Body of pancreas (tissue), 4 donors: ENCODE results near the gene ADAMTS16. TPM values are rescaled to one million over a fixed set of nuclear protein-coding genes. Genes with fewer than 3 reads are reported as not detected.

Experiments used
- ATAC-seq: fragments of 150-250 bp; one replicate; pipeline ENCODE4 v1.9.1; 2016
- DNase-seq, 4 donors: peaks; one replicate each; pipeline ENCODE4 v3.0.0-alpha.2; 2019
- H3K27ac ChIP-seq, 4 donors: fragments of 200-600 bp; sonication (generic); 1 replicate in 3 of 4; 2 replicates in 1 of 4; pipeline versions ENCODE4 v1.5.1 to v1.6.1; 2016 to 2019; ENCODE audit warnings: mild to moderate bottlenecking in 1 of 4, mixed read lengths in 1 of 4, moderate library complexity in 1 of 4
- H3K27me3 ChIP-seq, 2 donors: fragments of 200-600 bp; sonication (generic); one replicate each; pipeline ENCODE4 v1.6.0; 2016; ENCODE audit warnings: mild to moderate bottlenecking in 1 of 2
- H3K36me3 ChIP-seq, 2 donors: fragments of 200-600 bp; sonication (generic); replicated peaks in 1 of 2; 2 replicates each; pipeline ENCODE4 v1.5.1; 2016; ENCODE audit warnings: low read depth in 2 of 2; ENCODE audit not compliant: insufficient read depth in 1 of 2
- H3K4me1 ChIP-seq: fragments of 200-600 bp; sonication (generic); one replicate; pipeline ENCODE4 v1.6.0; 2016
- H3K4me3 ChIP-seq, 2 donors: fragments of 200-600 bp; sonication (generic); 1 replicate in 1 of 2; 2 replicates in 1 of 2; pipeline ENCODE4 v1.5.1; 2016 to 2019
- H3K9me3 ChIP-seq, 3 donors: fragments of 200-600 bp; sonication (generic); 1 replicate in 2 of 3; 2 replicates in 1 of 3; pipeline ENCODE4 v1.5.1; 2016
- CTCF ChIP-seq, 7 experiments: fragments of 450-650 bp in 4 of 7; fragments of 200-600 bp in 3 of 7; sonication (generic) in 3 of 7; IDR thresholded peaks; one replicate each; pipeline ENCODE4 v1.5.1; 2016 to 2019; ENCODE audit warnings: antibody characterized with exemption in 7 of 7
- POLR2A ChIP-seq, 3 donors: fragments of 450-650 bp; IDR thresholded peaks; one replicate each; pipeline ENCODE4 v1.6.1; 2016; ENCODE audit warnings: antibody characterized with exemption in 3 of 3, mild to moderate bottlenecking in 2 of 3
- WGBS, 2 donors: methylation state at CpG; one replicate each; pipeline ENCODE4 v1.1.5; 2017; 5-methylcytosine and 5-hydroxymethylcytosine counted together
- intact Hi-C: fragments of 100-400 bp; cut with DNase I; formaldehyde crosslinking; loops from one replicate; pipeline ENCODE4 v1.15.1; 2023
- total RNA-seq, 2 donors: library from RNA; depleted of rRNA; stranded (reverse); fragments of >200 nt; gene quantifications; one replicate each; pipeline ENCODE4 v1.1.0, GENCODE V29; 2016

Gene ADAMTS16
- total RNA-seq, 2 donors from 2014 or later, result 1.8 to 5.6 TPM

- H3K9me3 ChIP-seq, result no peaks in the 10 kb centered on the region
- intact Hi-C loops, result no loop called here
- no peak overlapping the region for H3K4me3 ChIP-seq
- H3K27me3 ChIP-seq, result no peaks in the 10 kb centered on the region
- H3K36me3 ChIP-seq, result no peaks in the 10 kb centered on the region
- DNase-seq (no peak), ATAC-seq (no peak)
- no peak for TF ChIP-seq CTCF (IDR thresholded peaks at IDR 0.05)
- TF ChIP-seq POLR2A (IDR thresholded peaks at IDR 0.05), result no peak
- no peaks in the 10 kb centered on the region for H3K4me1 ChIP-seq
- no peak overlapping the region for H3K27ac ChIP-seq
- 65 to 70% methylated on average over 10 of the region's 10 CpGs for WGBS, 2 donors
Observed at GRCh38 chr5:5348135-5348534, 208.0 kb downstream of the ADAMTS16 start.

GRCh38 chr5:5348576-5348975 lies 208.4 kb downstream of the ADAMTS16 start:
- DNase-seq, result no peak
- Histone ChIP-seq H3K9me3 (no peaks in the 10 kb centered on the region), H3K4me3 (no peak overlapping the region), H3K36me3 (no peaks in the 10 kb centered on the region), H3K27ac (no peak overlapping the region), H3K4me1 (no peaks in the 10 kb centered on the region), H3K27me3 (no peaks in the 10 kb centered on the region)
- no peak for ATAC-seq
- TF ChIP-seq CTCF (IDR thresholded peaks at IDR 0.05) (no peak), POLR2A (IDR thresholded peaks at IDR 0.05) (no peak)
- intact Hi-C loops, result no loop called here

- no peaks in the 10 kb centered on the region for H3K27me3 ChIP-seq
- H3K4me1 ChIP-seq, result no peaks in the 10 kb centered on the region
- H3K36me3 ChIP-seq, result no peaks in the 10 kb centered on the region
- H3K4me3 ChIP-seq, result no peak overlapping the region
- TF ChIP-seq CTCF (IDR thresholded peaks at IDR 0.05) (no peak), POLR2A (IDR thresholded peaks at IDR 0.05) (no peak)
- intact Hi-C loops, result no loop called here
- H3K9me3 ChIP-seq, result no peaks in the 10 kb centered on the region
- DNase-seq (no peak), ATAC-seq (no peak)
- 24 to 39% methylated on average over 9 of the region's 9 CpGs for WGBS, 2 donors
- no peak overlapping the region for H3K27ac ChIP-seq
Observed at GRCh38 chr5:5350101-5350500, 210.0 kb downstream of the ADAMTS16 start.

GRCh38 chr5:5351288-5351979 lies 211.3 kb downstream of the ADAMTS16 start:
- Histone ChIP-seq H3K27ac (no peak overlapping the region), H3K27me3 (no peaks in the 10 kb centered on the region), H3K9me3 (no peaks in the 10 kb centered on the region), H3K36me3 (no peaks in the 10 kb centered on the region), H3K4me1 (no peaks in the 10 kb centered on the region), H3K4me3 (no peak overlapping the region)
- DNase-seq (no peak), ATAC-seq (no peak)
- no peak for TF ChIP-seq POLR2A (IDR thresholded peaks at IDR 0.05)
- no peak for TF ChIP-seq CTCF (IDR thresholded peaks at IDR 0.05)
- WGBS, 2 donors, result 87 to 88% methylated on average over 14 of the region's 14 CpGs
- intact Hi-C loops, result no loop called here

GRCh38 chr5:5352675-5353074 lies 212.5 kb downstream of the ADAMTS16 start:
- no peak for DNase-seq

More at GRCh38 chr5:5352675-5353074, 212.5 kb downstream of the ADAMTS16 start:
- intact Hi-C loops, result no loop called here
- H3K4me3 ChIP-seq, result no peak overlapping the region
- TF ChIP-seq POLR2A (IDR thresholded peaks at IDR 0.05) (no peak), CTCF (IDR thresholded peaks at IDR 0.05) (no peak)
- no peak for ATAC-seq
- H3K9me3 ChIP-seq, result no peaks in the 10 kb centered on the region
- H3K27me3 ChIP-seq, result no peaks in the 10 kb centered on the region
- H3K27ac ChIP-seq, result no peak overlapping the region
- no peaks in the 10 kb centered on the region for H3K36me3 ChIP-seq
- no peaks in the 10 kb centered on the region for H3K4me1 ChIP-seq
- 92 to 93% methylated on average over 18 of the region's 18 CpGs for WGBS, 2 donors
